GM19025 (cell line): ENCODE measurements around the gene TMEM273.

ENCODE experiments used
- ATAC-seq: cut with Tn5 transposase; IDR thresholded peaks from one replicate; pipeline ENCODE4 v1.9.1; 2021; ENCODE audit warnings: mild to moderate bottlenecking, low read depth, moderate library complexity; ENCODE audit not compliant: unreplicated experiment

TMEM273 gene

DNA sequence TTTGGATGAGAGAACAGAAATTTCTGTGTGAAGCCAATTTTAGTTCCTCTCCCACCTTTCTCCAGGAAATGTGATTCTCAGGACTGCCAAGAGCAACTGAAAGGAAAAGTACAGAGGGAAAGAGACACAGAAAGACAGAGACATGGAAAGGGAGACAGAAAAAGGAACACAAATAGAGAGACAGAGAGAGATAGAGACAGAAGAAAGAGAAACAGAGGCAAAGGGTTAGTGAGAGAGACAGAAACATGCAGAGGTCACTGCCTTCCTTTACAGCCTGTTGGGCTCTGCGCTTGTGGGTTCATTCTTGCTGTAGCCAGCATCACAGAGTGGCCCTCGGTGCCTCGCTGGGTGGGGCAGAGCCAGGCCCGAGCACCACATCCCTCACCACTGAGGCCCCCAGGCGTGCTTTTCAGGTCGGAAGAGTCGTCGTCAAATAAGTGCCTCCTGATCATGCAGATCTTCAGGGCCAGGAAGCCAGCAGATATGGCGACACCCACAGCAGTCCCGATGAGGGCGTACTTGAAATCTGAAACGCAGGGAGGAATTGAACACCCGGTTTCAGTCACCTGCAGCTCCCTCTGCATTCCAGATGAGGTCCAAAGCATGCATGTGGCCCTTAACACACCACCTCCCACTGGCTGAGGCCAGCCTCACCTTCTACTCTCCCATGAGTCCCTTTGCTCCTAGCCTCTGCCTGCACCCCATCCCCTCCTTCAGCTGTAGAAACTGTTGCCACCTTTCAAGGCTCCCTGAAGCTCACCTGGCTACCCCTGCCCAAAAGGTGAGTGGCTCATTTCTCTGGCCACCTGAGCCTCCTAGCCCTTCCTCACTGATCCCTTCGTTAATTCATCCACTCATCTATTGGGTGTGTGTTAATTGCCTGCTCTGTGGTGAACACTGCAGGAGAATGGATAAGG lies 21.4 kb downstream of the TMEM273 start:
- no peak for ATAC-seq

DNA sequence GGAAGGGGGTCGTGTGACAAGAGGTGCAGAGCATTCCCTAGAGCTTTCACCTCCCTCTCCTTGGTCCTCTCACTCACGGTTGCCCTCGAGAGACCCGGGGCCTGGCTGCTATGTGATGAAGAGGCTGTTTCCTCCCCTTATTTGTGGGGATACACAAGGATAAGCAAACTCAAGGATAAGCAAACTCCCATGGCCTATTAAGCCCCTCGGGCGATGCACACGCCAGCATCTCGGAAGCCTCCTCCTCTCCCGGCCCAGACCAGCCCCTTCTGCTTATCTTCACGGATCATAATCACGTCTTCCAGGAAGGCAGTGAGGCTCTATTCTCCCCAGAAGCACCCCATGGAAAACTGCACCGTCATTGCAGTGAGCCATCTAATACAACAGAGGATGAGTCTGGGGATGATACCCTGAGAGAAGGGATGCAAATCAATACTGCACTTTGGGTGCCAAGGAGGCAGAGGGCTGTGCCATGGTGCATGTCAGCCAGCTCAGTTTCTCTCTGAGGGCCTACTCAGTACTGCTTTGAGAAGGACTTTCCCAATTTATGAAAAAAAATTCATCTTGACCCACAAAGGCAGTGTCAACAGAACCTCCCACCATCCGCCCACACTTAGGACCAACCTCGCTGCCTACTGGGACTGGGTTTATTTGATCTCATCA lies 22.2 kb downstream of the TMEM273 start:
- ATAC-seq = no peak

DNA sequence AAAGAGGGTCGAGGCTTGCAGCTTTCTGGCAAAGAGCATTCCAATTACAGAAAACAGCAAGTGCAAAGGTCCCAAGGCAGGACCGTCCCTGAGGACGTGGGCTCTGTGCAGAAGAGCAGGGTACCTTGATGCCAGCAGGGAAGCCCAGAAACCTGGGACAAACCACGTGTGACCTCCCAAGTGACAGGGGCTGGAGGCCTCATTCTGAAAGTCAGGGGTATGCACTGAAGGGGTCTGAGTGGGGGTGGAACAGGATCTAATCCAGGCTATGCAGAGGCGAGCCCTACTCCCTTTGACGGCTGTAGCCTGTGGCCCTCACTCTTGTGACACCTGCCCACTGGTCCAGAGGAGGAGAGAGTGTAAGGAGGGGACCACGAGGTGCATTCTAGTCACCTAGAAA lies 22.9 kb downstream of the TMEM273 start:
- ATAC-seq = no peak

DNA sequence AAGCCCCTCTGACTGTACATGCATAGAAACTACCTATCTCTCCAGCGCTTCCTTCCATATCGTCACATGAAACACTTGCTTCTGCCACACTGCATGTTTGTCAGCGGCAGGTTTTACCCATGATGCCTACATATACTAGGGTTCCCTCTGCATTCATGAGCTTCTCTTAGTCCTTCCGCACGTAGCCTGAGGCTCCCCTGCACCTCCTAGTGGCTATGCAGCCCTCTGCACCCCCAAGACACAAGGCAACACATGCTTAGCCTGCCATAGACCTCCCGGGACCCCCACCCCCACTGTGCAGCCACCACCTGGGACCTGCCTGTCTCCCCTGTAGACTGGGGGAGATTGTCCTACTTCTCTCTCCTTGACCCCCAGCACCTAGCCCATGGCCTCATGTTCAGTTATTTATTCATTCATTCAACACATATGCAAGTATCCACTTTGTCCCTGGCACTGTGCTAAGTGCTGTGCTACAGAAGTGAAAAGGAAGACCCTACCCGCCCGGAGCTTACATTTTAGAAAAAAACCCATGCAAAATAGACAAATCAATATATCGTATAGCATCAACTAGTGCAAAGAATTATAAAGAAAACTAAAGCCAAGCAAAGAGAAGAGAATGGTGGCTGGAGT lies 23.5 kb downstream of the TMEM273 start:
- ATAC-seq = peak; percentile 72

DNA sequence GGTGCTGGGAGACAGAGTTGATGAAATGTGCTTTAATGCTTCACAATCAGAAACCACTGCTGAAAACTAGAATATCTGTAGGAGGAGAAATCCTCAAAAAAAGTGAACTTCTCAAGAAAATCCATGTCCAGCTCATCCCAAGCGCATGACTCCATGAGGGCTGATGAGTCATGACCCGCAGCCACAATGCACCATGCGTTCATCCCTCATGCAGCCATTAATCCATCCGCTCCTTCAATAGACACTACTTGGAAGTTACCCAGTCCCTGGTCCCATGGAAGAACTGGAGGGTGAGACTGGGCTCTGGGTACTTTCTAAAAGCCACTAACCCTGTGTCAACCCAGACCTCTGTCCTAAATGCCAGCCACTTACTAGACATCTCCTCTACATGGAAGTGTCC lies 24.4 kb downstream of the TMEM273 start:
- no peak for ATAC-seq

DNA sequence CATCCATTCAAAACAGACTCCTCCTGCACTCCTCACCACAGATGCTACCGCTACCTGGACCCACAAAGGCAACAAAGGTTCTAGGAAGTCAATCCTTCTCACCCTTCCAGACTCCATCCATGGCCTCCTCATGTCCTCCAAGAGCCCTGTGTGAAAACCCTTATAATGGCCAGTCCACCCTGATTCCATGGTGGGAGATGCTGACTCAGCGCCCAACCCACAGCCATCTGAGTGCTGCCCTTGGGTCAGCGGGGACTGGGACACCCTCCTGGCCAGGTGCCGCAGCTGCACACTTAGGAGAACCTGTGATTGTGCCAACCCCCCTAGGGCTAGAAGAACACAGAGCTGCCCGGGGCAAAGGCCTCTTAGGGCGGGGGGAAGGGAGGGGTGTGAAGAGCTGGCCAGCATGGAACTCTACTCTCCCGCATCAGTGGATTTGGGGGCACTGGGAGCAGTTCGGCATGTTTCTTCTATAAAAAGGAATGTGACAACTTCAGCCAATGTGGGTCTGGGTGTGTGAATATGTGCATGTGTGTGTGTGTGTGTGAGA lies 25.4 kb downstream of the TMEM273 start:
- no peak for ATAC-seq

DNA sequence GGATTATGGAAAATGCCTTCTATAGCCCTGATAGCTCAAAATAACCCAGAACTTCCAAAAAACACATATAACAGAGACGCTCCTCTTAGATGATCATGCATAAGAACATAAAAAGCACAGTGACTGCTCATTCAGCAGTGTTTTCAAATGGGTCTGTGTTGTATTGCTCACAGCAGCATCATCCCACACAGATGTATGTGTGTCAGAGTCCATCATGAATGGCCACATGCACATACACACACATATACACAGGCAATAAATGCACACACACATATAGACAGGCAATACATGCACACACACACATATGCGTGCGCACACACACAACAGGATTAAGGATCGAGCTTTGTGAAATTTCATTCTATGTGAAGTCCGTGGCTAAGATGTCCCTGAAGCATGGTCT lies 26.1 kb downstream of the TMEM273 start:
- ATAC-seq = no peak

DNA sequence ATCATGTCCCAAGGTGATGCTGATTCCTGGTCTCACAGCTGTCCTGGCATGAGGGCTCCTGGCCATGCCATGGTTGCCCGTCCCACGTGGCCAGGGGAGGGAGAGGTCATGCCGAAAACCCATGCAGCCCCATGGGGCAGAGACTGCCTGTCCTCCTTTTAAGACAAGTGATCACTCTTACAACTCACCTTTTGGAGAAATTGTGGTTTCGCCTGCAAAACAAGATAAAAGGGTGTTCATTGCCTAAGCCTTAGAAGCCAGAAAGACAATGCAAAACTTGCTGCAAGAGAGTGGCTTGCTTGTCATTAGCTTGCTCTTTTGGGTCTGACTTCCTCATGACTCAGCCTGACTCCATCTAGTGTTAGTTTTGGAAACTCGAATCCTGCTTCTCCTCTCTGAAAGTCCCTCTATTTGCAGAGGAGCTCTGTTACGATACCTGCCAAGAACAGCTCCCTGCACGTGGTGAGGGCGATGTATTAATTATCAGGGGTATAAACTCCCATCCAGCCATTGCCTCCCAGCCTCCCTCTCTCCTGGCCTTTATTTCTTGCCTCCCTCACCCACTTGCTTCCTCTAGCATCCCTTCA lies 26.7 kb downstream of the TMEM273 start:
- ATAC-seq = no peak

DNA sequence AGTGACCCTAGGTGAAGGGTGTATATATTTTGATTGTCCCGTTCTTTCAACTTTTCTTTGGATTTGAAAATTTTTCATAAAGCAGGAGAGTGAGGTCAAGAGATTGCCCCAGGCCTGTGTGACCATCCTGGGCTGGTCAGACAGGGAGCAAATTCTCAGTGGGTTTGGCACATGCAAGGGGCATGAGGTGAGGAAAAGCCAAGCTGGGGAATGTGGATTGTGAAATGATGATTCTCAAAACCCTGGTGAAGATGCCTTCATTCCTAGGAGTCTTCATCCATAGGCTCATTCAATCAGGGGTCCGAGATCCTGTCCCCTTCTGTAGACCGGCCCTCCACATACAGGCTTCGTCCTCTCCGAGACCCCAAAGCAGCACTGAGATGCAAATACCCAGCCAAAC lies 27.4 kb downstream of the TMEM273 start:
- ATAC-seq = no peak

DNA sequence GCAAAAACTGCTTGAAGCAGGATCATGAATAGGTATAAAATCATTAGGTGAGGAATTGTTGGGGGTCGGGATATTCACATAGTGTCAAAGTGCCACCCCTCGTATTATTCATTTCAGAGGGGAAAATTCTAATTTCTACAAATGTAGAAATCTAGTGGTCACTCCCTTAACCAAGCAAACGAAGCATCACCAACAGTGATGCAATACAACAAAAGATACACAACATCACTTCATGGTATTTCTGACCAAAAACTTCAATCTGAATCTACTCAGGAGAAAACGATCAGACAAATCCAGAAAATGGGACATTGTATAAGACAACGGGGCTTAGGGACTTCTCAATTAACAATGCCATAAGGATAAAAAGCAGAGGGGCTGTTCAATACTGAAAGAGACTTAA lies 28.1 kb downstream of the TMEM273 start:
- no peak for ATAC-seq

DNA sequence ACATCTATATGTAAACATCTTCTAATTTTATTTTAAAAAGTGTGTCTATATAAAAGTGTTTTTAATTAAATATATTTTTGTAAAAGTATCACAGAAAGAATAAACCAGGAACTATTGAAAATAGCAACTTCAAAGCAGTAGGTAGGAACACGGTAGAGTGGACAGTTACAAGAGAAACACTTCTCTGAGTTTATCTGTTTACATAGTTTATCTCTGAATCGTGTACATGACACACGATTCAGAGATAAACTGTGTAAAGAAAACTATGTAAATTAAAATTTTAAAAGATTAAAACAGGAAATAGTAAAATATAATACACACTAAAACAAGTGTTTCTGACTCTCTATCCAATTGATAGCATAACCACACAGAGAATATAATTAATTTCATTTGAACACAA lies 29.3 kb downstream of the TMEM273 start:
- no peak for ATAC-seq

DNA sequence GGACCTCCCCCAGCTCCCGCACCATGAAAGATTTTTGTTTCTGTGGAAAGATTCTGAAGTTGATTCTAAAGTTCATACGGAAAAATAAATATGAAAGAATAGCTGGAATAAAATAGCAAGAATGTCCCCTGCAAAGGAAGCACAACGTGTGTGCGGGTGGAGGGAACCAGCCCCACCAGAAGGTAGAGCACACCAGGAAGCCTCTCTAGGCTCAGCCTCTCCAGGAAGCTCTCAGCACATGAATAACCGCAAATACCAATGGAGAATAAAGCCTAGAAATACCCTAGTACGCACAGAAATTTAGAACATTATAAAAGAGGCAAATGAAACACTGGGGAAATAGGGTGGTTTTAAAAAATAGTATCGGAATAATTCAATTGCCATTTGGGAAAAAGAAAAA lies 29.8 kb downstream of the TMEM273 start:
- no peak for ATAC-seq

DNA sequence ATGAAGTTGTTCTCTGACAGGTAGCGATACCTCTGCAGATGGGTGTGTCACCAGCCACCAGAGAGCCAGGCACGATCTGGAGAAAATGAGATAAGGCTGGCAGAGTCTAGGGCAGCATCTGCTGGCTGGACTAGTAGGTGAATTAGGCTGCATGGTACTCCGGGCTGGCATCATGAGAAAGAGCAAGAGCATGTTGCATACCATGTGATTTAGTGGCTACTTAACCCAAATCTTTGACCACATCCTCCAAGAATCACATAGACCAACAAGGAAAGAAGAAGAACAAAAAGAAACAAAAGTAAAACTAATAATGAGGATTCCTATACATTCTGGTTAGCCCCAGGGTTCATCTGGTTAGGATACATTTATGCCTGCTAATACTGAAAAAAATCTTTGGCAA lies 31.0 kb downstream of the TMEM273 start:
- ATAC-seq = no peak

DNA sequence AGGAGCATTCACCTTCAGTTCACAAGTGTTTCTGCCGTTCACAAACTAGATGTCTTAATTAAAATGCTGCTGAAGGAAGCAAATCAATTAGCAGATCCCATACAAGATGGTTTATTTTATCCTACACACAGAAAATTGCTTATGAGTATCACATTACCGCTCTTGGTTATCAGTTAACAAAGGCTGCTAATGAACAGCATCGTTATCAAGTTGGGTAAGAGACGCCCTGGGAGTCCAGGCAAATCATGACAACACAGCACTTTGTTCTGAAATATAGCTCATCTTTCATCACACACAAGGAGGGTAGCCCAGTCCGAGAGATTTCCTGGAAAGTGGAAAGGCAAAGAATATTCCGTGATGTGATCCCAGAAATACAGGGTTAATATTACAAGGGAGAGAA lies 33.5 kb downstream of the TMEM273 start:
- no peak for ATAC-seq

DNA sequence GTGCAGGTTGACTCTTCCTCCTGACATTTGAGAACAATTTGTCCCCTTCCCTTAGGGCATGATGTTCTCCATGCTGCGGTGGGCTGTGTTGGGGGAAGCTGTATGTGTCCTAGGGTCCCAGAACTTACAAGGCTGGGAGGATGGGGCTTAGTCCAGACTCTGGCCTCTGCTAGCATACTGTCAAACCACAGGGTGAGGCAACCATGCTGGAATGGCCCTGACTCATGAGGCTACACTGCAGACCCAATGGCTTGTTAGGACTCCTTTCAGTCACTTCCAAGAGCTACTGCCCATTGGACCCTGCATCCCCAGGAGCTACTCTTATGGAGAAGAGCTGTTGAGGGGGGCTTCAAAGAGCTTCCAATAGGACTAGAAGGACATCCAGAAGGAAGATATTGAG lies 34.2 kb downstream of the TMEM273 start:
- ATAC-seq = no peak

DNA sequence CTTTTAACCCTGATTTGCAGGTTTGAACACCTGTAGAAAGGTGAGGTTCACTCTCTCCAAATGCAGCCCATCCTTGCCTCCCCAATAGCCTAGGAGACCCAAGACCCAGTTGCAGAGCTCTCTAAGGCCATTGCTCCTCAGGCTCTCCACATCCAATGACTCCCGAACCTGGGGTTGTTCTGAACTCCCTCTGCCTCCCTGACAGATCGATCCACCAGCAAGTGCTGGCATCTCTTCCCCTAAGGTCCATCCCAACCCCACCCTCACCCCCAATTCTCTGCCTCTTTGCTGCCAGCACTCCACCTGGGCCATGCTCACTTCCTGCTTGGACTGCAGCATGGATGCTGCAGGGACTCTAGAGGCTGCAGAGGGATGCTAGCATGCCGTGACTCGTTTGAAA lies 35.1 kb downstream of the TMEM273 start:
- no peak for ATAC-seq

DNA sequence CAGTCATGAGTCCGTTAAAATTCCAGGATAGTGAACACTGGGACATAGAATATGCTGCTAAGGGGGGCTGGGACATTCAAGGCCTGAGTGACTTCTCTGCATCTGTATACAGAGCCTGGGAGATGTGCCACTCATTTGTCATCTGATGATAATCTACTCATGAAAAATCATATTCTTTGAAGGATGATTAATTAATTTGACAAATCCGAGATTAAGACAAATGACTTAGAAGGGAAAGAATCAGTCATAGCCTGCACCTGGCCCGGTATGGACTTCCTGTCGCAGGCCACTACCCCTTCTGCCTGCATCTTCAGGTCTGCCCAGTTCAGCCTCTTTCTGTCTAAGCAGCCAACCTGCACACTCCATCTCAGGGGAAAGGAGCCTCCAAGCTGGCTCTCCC lies 35.5 kb downstream of the TMEM273 start:
- ATAC-seq = no peak

DNA sequence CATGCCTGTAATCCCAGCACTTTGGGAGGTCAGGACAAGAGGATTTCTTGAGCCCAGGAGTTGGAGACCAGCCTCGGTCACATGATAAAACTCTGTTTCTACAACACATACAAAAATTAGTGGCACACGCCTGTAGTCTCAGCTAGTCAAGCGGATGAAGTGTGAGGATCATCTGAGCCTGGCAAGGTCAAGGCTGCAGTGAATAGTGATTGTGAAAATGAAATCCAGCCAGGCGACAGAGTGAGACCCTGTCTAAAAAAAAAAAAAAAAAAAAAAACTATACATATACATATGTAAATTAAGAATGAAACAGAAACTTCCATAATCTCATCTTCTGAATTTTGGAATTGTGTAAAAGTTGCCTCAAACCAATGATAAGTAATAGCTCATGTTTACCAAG lies 36.2 kb downstream of the TMEM273 start:
- ATAC-seq = no peak

DNA sequence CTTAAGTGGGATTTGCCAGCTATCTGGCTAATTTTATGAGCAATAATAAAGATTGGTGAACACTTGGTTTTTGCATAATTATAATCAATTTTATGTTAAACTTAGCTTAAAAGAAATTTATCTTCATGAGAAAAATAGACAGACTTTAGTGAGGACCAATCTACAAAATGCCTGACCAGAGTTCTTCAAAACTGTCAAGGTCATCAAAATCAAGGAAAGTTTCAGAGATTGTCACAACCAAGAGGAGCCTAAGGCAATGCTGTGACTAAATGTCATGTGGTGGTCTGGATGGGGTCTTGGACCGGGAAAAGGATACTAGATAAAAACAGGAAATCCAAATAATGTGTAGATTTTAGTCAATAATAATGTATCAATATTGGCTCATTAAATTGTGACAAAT lies 36.7 kb downstream of the TMEM273 start:
- no peak for ATAC-seq

DNA sequence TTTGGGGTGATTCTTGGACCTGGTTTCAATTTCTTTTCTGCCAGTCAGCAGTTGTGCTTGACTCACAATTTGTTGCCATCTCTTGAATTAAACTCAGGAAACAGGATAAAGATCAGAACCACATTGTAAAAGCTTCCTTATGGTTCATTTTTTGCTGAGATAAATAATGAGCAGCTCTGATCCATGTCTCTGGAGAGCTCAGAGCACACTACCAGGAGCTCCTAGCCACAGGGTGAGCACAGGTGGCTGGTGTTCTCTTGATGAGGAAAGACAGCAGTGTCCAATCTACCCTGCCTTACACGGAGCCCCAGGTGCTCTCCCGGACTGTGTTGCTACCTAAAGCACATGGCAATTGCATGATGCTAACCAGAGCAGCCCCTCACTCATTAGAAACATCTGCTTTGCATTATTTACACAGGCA lies 37.2 kb downstream of the TMEM273 start:
- ATAC-seq = no peak

DNA sequence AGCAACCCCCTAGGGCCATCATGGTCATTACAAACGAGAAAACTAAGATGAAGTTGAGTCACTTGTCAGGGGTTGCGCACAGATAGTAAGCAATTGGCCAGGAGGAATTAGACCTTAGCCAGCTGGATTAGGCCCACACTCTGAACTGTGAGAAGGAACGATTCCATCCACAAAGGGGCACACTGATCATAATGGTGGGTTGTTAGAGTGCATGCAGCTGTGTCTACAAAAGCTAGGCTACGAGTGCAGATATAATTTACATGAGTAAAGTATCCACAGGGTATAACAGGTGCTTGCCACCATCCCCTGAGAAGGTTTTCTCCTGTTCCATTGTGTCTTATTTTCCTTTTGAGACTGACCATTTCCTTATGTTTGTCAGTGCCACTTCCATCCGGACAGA lies 37.8 kb downstream of the TMEM273 start:
- no peak for ATAC-seq
